Spleen (tissue), 11 donors: ENCODE results near the gene CCDC6. TPM values are rescaled to one million over a fixed set of nuclear protein-coding genes. Genes with fewer than 3 reads are reported as not detected.

Experiments
- DNase-seq: peaks from one replicate; pipeline ENCODE4 v3.0.0-alpha.2; 2020
- H3K27ac ChIP-seq, 8 donors: fragments of 200-600 bp; sonication (generic) in 7 of 8; 1 replicate in 4 of 8; 2 replicates in 4 of 8; pipeline versions ENCODE4 v1.5.0 to v1.8.0; 2016 to 2021; ENCODE audit warnings: inconsistent platforms in 4 of 8, mild to moderate bottlenecking in 4 of 8, moderate library complexity in 1 of 8
- H3K27me3 ChIP-seq, 7 donors: fragments of 200-600 bp; sonication (generic) in 6 of 7; replicated peaks in 1 of 7; 1 replicate in 4 of 7; 2 replicates in 3 of 7; pipeline versions ENCODE4 v1.5.0 to v1.8.0; 2016 to 2021; ENCODE audit warnings: inconsistent platforms in 3 of 7, mild to moderate bottlenecking in 1 of 7
- H3K36me3 ChIP-seq, 6 donors: fragments of 200-600 bp; sonication (generic) in 5 of 6; 1 replicate in 4 of 6; 2 replicates in 2 of 6; pipeline versions ENCODE4 v1.5.0 to v1.8.0; 2016 to 2021; ENCODE audit warnings: inconsistent platforms in 2 of 6
- H3K4me1 ChIP-seq, 6 donors: fragments of 200-600 bp; sonication (generic) in 5 of 6; 1 replicate in 3 of 6; 2 replicates in 3 of 6; pipeline versions ENCODE4 v1.5.0 to v1.8.0; 2016 to 2021; ENCODE audit warnings: inconsistent platforms in 3 of 6
- H3K4me3 ChIP-seq, 8 donors: fragments of 200-600 bp; sonication (generic) in 7 of 8; 1 replicate in 4 of 8; 2 replicates in 4 of 8; pipeline versions ENCODE4 v1.5.0 to v1.8.0; 2016 to 2021; ENCODE audit warnings: inconsistent platforms in 4 of 8, mild to moderate bottlenecking in 4 of 8, moderate library complexity in 2 of 8
- H3K9me3 ChIP-seq, 8 donors: fragments of 200-600 bp; sonication (generic) in 7 of 8; 1 replicate in 4 of 8; 2 replicates in 4 of 8; pipeline versions ENCODE4 v1.5.0 to v1.8.0; 2016 to 2021; ENCODE audit warnings: inconsistent platforms in 4 of 8
- CTCF ChIP-seq, 11 experiments: fragments of 200-600 bp in 7 of 11; fragments of 450-650 bp in 4 of 11; sonication (generic) in 4 of 11; IDR thresholded peaks in 8 of 11; conservative IDR thresholded peaks in 3 of 11; 1 replicate in 7 of 11; 2 replicates in 4 of 11; pipeline versions ENCODE4 v1.4.0 to v1.8.0; 2016 to 2021; ENCODE audit warnings: antibody characterized with exemption in 11 of 11, inconsistent platforms in 4 of 11, mild to moderate bottlenecking in 1 of 11
- POLR2A ChIP-seq, 3 donors: fragments of 450-650 bp; IDR thresholded peaks; one replicate each; pipeline ENCODE4 v1.5.1; 2017; ENCODE audit warnings: antibody characterized with exemption in 3 of 3, mild to moderate bottlenecking in 1 of 3
- POLR2AphosphoS5 ChIP-seq, 3 donors: sonication (generic); formaldehyde crosslinking; IDR thresholded peaks; one replicate each; pipeline ENCODE4 v1.5.1; 2017; ENCODE audit warnings: antibody characterized with exemption in 3 of 3
- WGBS, 5 donors: extraction: QIAGEN DNeasy Blood & Tissue Kit in 3 of 5; methylation state at CpG; one replicate each; pipeline versions ENCODE4 v1.1.5 to v1.1.7; 2013 to 2018; 5-methylcytosine and 5-hydroxymethylcytosine counted together
- intact Hi-C: fragments of 100-400 bp; cut with DNase I; formaldehyde crosslinking; loops from one replicate; pipeline ENCODE4 v1.15.0; 2023; ENCODE audit warnings: low total_unique reads
- polyA plus RNA-seq, 3 donors: library from polyadenylated mRNA; stranded (reverse); fragments of 200-250 nt; gene quantifications; one replicate each; pipeline ENCODE4 v1.2.1, GENCODE V29; 2013
- total RNA-seq, 7 donors: library from RNA; depleted of rRNA in 3 of 7; stranded (reverse); fragments of >200 nt in 3 of 7; fragmentation: NEBNext Ultra II Directional in 4 of 7; extraction: Animal tissue kit (Norgen Biotek cat#: 25700) in 4 of 7; gene quantifications; one replicate each; pipeline versions ENCODE4 v1.1.0 to v1.2.1, GENCODE V29; 2016 to 2021
- donor health status: healthy with polysubstance abuse.
- donor health status: DM: no; HTN: no; CAD: no; lungs with moderate emphysema.
- donor health status: DM: no; HTN: no; CAD: no.
- donor health status: Bipolar disorder and iron deficiency.
- donor health status: healthy.
- donor health status: DM: no; HTN: no; CAD: no.
- donor health status: DM: yes; HTN: yes; CAD: no.

Gene CCDC6
- total and polyA plus RNA-seq, 10 donors, result 8.7 to 55.1 (median 37.6) TPM

- H3K4me3 ChIP-seq, result peak overlapping the region in 7 of 8 donors; percentile 75 to 96 (median 92)
- peaks cover 0 to 20% (median 0%) of the 10 kb centered on the region in 6 donors for H3K36me3 ChIP-seq
- 45 to 64% (median 55%) methylated on average over 7 of the region's 7 CpGs for WGBS, 5 donors
- peak overlapping the region in 7 of 8 donors; percentile 91 to 95 (median 94) for H3K27ac ChIP-seq
- DNase-seq, result no peak
- intact Hi-C loops, result loop anchor here (10.0 kb wide), 1 partner anchor 70 kb away; no protein-coding TSS in a partner anchor
- H3K27me3 ChIP-seq, result no peaks in the 10 kb centered on the region
- H3K4me1 ChIP-seq, result peaks cover 27 to 90% (median 74%) of the 10 kb centered on the region in 6 donors
- no peaks in the 10 kb centered on the region for H3K9me3 ChIP-seq
- TF ChIP-seq CTCF (IDR thresholded peaks at IDR 0.05 in 8 of 11, conservative IDR thresholded peaks at IDR 0.05 in 3 of 11) (no peak), POLR2AphosphoS5 (IDR thresholded peaks at IDR 0.05) (no peak), POLR2A (IDR thresholded peaks at IDR 0.05) (no peak)
Observed at GRCh38 chr10:59904426-59905065, 1.8 kb downstream of the CCDC6 start.

- Histone ChIP-seq H3K27me3 (no peaks in the 10 kb centered on the region), H3K4me1 (peaks cover 27 to 93% (median 78%) of the 10 kb centered on the region in 6 donors), H3K4me3 (peak overlapping the region in 5 of 8 donors; percentile 79 to 96 (median 92)), H3K9me3 (no peaks in the 10 kb centered on the region), H3K27ac (peak overlapping the region in 4 of 8 donors; percentile 93 to 95 (median 94)), H3K36me3 (peaks cover 0 to 20% (median 0%) of the 10 kb centered on the region in 6 donors)
- intact Hi-C loops, result loop anchor here (10.0 kb wide), 1 partner anchor 69 kb away; no protein-coding TSS in a partner anchor
- no peak for DNase-seq
- TF ChIP-seq POLR2A (IDR thresholded peaks at IDR 0.05) (no peak), CTCF (IDR thresholded peaks at IDR 0.05 in 8 of 11, conservative IDR thresholded peaks at IDR 0.05 in 3 of 11) (no peak), POLR2AphosphoS5 (IDR thresholded peaks at IDR 0.05) (no peak)
- 42 to 64% (median 51%) methylated on average over 6 of the region's 6 CpGs for WGBS, 5 donors
Observed at GRCh38 chr10:59903871-59904270, 2.5 kb downstream of the CCDC6 start.

- intact Hi-C loops, result loop anchor here (10.0 kb wide), 1 partner anchor 67 kb away; no protein-coding TSS in a partner anchor
- Histone ChIP-seq H3K4me1 (peaks cover 21 to 92% (median 69%) of the 10 kb centered on the region in 6 donors), H3K9me3 (no peaks in the 10 kb centered on the region), H3K4me3 (no peak overlapping the region), H3K36me3 (peaks cover 0 to 20% (median 0%) of the 10 kb centered on the region in 6 donors), H3K27me3 (no peaks in the 10 kb centered on the region), H3K27ac (peak overlapping the region in 1 of 8 donors; percentile 3)
- TF ChIP-seq POLR2A (IDR thresholded peaks at IDR 0.05), result no peak
- WGBS, 5 donors, result 84 to 92% (median 87%) methylated on average over 4 of the region's 4 CpGs
- DNase-seq, result no peak
Observed at GRCh38 chr10:59902016-59902415, 4.3 kb downstream of the CCDC6 start.

GRCh38 chr10:59901470-59901869 lies 4.9 kb downstream of the CCDC6 start:
- intact Hi-C loops, result loop anchor here (10.0 kb wide), 1 partner anchor 67 kb away; no protein-coding TSS in a partner anchor
- Histone ChIP-seq H3K4me3 (no peak overlapping the region), H3K27me3 (no peaks in the 10 kb centered on the region), H3K4me1 (peaks cover 21 to 93% (median 67%) of the 10 kb centered on the region in 6 donors), H3K27ac (peak overlapping the region in 1 of 8 donors; percentile 3), H3K9me3 (no peaks in the 10 kb centered on the region), H3K36me3 (peaks cover 0 to 20% (median 0%) of the 10 kb centered on the region in 6 donors)
- WGBS, 5 donors, result 82 to 97% (median 91%) methylated on average over 1 of the region's 1 CpG
- DNase-seq, result no peak
- TF ChIP-seq POLR2AphosphoS5 (IDR thresholded peaks at IDR 0.05) (no peak), CTCF (IDR thresholded peaks at IDR 0.05 in 8 of 11, conservative IDR thresholded peaks at IDR 0.05 in 3 of 11) (no peak), POLR2A (IDR thresholded peaks at IDR 0.05) (no peak)
